ENCODE data around the gene TGDS. TPM values are rescaled to one million over a fixed set of nuclear protein-coding genes. Genes with fewer than 3 reads are reported as not detected.

Gene TGDS
- total RNA-seq, result 10.3 and 12.1 TPM in 2 replicates

GRCh38 chr13:94595950-94596574, at the start of gene TGDS:
Gene TGDS, minus strand, starts transcription at chr13:94596152. Its CDS starts 16 bp downstream, at chr13:94596136.

GRCh38 chr13:94601446-94602431, 5.8 kb upstream of the TGDS start, which contains the start of gene GPR180:
Gene GPR180, plus strand, starts transcription at chr13:94601857. Its CDS starts 71 bp downstream, at chr13:94601928.

Other genes with a start within 250 kb of the TGDS start
- 0.17 and 0.20 TPM in 2 replicates for gene DCT, start 116.5 kb downstream of the TGDS start, total RNA-seq
- 14.2 and 16.2 TPM in 2 replicates for gene GPR180, start 5.7 kb upstream of the TGDS start, total RNA-seq
- gene SOX21, start 116.4 kb upstream of the TGDS start, total RNA-seq, result 0.07 TPM in 1 of 2 replicates, not detected in the other

Measured in smooth muscle cell of the pulmonary artery (primary cell).